ENCODE measurements around the gene CDK2.

The CDK2 gene

DNA sequence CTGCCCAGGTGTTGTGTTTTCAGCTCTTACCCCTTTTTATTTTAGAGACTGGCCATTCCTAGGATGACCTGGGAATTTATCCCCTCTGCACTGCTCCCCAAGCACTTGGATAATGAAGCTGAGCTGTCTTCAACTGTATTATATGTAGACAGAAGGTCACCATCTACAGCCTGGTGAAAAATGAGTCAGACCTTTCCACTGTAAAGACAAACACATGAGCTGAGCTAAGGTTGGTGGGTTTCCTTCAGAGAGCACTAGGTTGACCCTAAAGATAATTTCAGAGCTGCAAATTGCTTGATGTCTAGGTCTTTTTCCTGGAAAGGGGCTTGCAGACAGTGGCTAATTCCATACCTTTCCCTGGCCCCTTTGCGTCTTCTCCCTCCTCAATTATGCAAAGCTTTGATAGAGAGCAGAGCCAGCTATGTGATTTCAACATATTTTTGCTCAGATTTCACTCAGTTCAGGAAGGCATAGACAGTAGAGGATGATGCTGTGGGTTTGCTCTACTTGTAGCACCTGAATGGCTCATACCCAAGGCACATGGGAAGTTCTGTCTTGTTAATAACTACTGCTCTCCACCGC, 45.0 kb downstream of the CDK2 start:
- no peak for DNase-seq (ENCODE audit: low read depth, low spot score)

GRCh38 chr12:56013482-56013881, 46.9 kb downstream of the CDK2 start:
- DNase-seq (ENCODE audit: low read depth, low spot score) = no peak

DNA sequence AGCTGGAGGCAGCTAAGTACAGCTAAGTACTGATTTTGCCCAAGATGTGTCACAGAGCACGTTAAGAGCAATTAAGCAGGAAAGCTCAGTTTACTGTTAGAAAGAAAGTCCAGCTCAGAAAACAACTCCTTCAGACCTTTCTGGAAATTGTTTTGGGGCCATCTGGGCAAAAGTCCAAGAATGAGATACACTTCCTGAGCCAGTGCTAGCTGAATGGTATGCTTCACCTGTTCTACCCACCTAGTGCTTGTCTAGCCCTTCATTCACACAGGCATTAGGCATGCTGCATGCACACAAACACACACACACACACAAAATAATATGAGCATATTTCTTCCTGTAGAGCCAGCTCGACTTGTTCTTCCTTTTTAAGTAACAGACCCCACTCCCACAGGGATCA, 47.6 kb downstream of the CDK2 start:
- no peak for DNase-seq (ENCODE audit: low read depth, low spot score)

DNA sequence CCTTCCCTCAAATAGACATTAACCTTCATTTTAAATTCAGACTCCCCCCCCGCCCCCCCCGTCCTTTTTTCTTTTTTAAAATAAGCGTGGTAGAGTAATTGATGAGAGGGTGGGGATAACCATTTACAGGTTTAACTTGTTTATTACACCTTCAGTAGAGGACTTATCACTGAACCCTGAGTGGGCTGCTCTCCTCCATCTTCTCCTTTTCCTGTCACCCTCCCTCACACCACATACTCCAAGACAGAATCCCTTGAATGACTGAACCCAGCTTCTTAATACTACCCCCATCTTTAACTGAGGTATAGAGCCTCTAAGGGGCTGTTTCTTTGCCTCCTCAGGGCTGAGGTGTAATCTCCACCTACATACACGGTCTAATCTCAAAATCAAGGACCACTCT, 50.6 kb downstream of the CDK2 start:
- no peak for DNase-seq (ENCODE audit: low read depth, low spot score)

GRCh38 chr12:56018356-56018755, 51.7 kb downstream of the CDK2 start:
- DNase-seq (ENCODE audit: low read depth, low spot score) = no peak

DNA sequence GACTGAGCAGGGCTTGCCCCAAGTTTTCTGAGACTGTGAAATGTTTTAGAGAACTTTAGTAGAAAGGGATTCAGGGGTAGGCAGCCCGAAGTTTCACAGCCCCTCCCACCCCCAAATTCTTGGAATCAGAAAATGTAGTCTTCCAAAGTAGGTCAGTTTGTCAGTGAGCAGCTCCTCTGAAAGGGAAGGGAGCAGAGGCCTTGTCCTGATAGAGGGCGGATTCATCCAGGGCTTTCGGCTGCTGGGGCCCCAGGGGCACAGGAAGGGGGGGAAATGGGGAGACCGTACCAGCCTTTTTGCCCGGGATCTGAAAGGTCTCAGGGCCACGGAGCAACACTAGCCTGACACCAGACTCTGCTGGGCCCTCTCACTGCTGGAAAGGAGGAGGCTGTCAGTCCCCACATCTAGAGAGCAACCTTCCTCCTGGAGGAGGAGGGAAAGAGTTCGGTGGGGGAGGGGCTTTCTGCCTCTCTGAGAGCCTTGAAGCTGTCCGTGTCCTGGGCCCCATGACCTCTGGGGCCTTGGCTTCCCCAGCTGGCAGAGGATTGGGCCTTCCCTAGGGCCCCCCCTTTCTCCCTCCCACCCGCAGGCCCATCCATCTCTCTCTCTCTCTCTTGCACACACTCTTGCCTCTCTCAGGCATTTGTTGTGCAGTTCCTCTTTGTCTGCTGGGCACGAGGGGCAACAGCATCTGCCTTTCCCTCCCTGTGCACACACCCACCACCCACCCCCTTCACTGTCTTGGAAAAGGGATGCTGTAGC, 54.0 kb downstream of the CDK2 start, which contains the start of gene IKZF4:
Gene IKZF4 (plus strand): TSS at position 621 of the 762 bp plus-strand sequence. CDS start 451 bp downstream, outside the sequence.
- peak; percentile 84 for DNase-seq (ENCODE audit: low read depth, low spot score)

DNA sequence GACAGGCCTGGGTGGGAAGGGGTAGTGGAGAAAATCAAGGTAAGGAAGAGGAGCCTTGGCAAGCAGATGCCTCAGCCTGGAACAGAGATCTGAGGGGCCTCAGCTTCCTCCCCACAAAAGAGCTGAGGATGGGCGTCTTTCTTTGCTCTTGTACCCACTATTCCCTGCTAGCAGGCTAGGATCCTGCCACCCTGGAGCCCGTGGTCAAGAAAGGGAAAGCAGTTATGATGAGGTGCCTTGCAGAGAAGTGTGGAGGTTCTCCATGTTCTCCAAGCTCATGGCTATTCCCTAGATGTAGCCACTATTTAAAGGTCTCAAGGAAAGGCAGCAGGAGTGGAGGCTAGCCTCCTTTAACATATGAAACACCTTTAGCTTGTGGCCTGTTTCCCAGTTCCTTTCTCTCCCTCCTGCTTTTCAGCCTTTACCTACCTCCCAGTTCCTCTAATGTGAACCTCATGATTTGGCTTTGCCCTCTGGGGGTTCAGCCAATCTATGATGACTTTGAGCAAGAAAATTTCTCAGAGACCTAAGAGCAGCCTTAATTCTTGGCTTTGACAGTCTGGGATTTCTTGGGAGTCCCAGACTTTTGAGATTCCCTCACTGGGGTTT, 55.4 kb downstream of the CDK2 start:
- DNase-seq (ENCODE audit: low read depth, low spot score) = no peak
